T-helper 1 cell treated with Interleukin-12 subunit alpha and Interleukin-12 subunit beta and Interleukin-4 antibody, amounts not matched to agents 30 μg/mL and 1 μg/mL, for 36 hours (primary cell): ENCODE data around the gene MED9.
"Not testable (repeated sequence)": the region's sequence is repeated elsewhere in the genome, so short reads cannot be mapped to it uniquely, and the experiment has no call there.

ENCODE experiments used
- H3K27ac Mint-ChIP-seq: one replicate; pipeline ENCODE4 v1.8.0; 2021; ENCODE audit warnings: mild to moderate bottlenecking, mixed read lengths
- H3K27me3 Mint-ChIP-seq: one replicate; pipeline ENCODE4 v1.8.0; 2021; ENCODE audit warnings: low read depth, mixed read lengths
- H3K36me3 Mint-ChIP-seq: one replicate; pipeline ENCODE4 v1.8.0; 2021; ENCODE audit warnings: low read depth, mixed read lengths
- H3K4me1 Mint-ChIP-seq: one replicate; pipeline ENCODE4 v1.8.0; 2021; ENCODE audit warnings: low read depth, mixed read lengths
- H3K4me3 Mint-ChIP-seq: one replicate; pipeline ENCODE4 v1.8.0; 2021; ENCODE audit warnings: mild to moderate bottlenecking, moderate library complexity, mixed read lengths
- H3K9me3 Mint-ChIP-seq: one replicate; pipeline ENCODE4 v1.8.0; 2021; ENCODE audit warnings: mixed read lengths

The MED9 gene

GRCh38 chr17:17445925-17446665, 30.7 kb upstream of the MED9 start:
- Mint-ChIP-seq H3K27ac (no peak overlapping the region), H3K36me3 (no peaks in the 10 kb centered on the region), H3K9me3 (no peaks in the 10 kb centered on the region), H3K27me3 (no peaks in the 10 kb centered on the region), H3K4me3 (no peak overlapping the region), H3K4me1 (no peaks in the 10 kb centered on the region)

GRCh38 chr17:17446666-17447155, 30.1 kb upstream of the MED9 start:
- Mint-ChIP-seq H3K27me3 (no peaks in the 10 kb centered on the region), H3K36me3 (no peaks in the 10 kb centered on the region), H3K9me3 (no peaks in the 10 kb centered on the region), H3K27ac (no peak overlapping the region), H3K4me1 (no peaks in the 10 kb centered on the region), H3K4me3 (no peak overlapping the region)

GRCh38 chr17:17447264-17447663, 29.5 kb upstream of the MED9 start:
- Mint-ChIP-seq H3K36me3 (no peaks in the 10 kb centered on the region), H3K4me1 (no peaks in the 10 kb centered on the region), H3K27me3 (no peaks in the 10 kb centered on the region), H3K9me3 (no peaks in the 10 kb centered on the region), H3K4me3 (no peak overlapping the region), H3K27ac (no peak overlapping the region)

- Mint-ChIP-seq H3K36me3 (no peaks in the 10 kb centered on the region), H3K27me3 (no peaks in the 10 kb centered on the region), H3K4me1 (no peaks in the 10 kb centered on the region), H3K9me3 (no peaks in the 10 kb centered on the region), H3K4me3 (no peak overlapping the region), H3K27ac (no peak overlapping the region)
Observed at GRCh38 chr17:17448076-17448475, 28.7 kb upstream of the MED9 start.

DNA sequence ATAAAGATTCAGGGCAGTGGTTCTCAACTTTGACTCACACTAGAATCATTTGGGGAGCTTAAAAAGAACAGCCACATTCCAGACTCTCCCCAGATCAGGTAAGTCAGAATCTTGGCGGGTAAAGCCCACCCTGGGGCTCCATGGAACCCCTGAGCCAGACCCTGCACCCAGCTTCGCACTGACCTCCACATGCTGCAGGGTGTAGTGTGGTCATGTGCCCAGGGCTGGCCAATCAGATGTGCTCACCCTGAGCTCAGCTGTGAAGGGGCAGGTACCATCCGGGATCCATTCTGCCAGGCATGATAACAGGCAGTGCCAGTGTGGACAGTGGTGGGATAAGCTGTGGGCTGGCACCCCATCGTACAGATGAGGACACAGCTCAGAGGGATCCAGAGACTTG, 28.1 kb upstream of the MED9 start:
- Mint-ChIP-seq H3K36me3 (no peaks in the 10 kb centered on the region), H3K9me3 (no peaks in the 10 kb centered on the region), H3K27me3 (no peaks in the 10 kb centered on the region), H3K4me1 (no peaks in the 10 kb centered on the region), H3K4me3 (no peak overlapping the region), H3K27ac (no peak overlapping the region)

- Mint-ChIP-seq H3K27me3 (no peaks in the 10 kb centered on the region), H3K27ac (no peak overlapping the region), H3K4me3 (no peak overlapping the region), H3K36me3 (no peaks in the 10 kb centered on the region), H3K4me1 (no peaks in the 10 kb centered on the region), H3K9me3 (no peaks in the 10 kb centered on the region)
Observed at GRCh38 chr17:17453088-17453487, 23.7 kb upstream of the MED9 start.

DNA sequence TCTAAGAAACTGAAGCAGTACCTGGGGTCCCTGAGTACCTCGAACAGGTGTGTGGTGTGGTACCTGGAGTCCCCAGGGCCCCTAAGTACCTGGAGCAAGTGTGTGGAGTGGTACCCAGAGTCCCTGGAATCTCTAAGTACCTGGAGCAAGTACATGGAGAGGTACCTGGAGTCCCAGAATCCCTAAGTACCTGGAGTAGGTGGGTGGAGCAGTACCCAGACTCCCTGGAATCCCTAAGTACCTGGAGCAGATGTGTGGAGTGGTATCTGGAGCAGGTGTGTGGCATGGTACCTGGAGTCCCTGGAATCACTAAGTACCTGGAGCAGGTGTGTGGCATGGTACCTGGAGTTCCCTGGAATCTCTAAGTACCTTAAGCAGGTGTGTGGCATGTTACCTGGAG, 22.5 kb upstream of the MED9 start:
- H3K4me3 Mint-ChIP-seq: no peak overlapping the region
- H3K27ac Mint-ChIP-seq: no peak overlapping the region
- no peaks in the 10 kb centered on the region for H3K4me1 Mint-ChIP-seq
- no peaks in the 10 kb centered on the region for H3K27me3 Mint-ChIP-seq
- H3K36me3 Mint-ChIP-seq: no peaks in the 10 kb centered on the region
- no peaks in the 10 kb centered on the region for H3K9me3 Mint-ChIP-seq

GRCh38 chr17:17454700-17455099, 22.1 kb upstream of the MED9 start:
- not testable (repeated sequence) for H3K27me3 Mint-ChIP-seq

DNA sequence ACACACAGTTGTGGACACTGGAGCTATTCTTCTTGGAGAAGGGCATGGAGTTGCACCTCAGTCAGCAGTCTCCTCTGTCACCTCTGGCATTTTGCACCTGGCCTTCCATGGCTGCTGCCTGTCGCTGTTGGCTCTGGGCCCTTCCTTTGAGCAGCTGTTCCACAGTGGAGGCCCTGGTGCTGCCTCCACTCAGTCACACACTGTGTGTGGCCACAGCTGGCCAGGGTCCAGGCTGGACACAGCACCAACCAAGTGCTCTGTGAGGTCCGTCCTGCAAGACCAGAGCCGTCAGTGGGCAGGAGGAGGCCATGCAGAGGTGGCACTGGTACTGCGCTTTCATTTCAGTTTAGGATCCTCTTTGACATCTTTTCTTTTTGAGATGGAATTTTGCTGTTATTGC, 21.6 kb upstream of the MED9 start:
- H3K27ac Mint-ChIP-seq: no peak overlapping the region
- H3K27me3 Mint-ChIP-seq: no peaks in the 10 kb centered on the region
- no peak overlapping the region for H3K4me3 Mint-ChIP-seq
- H3K4me1 Mint-ChIP-seq: no peaks in the 10 kb centered on the region
- peaks cover 2% of the 10 kb centered on the region for H3K36me3 Mint-ChIP-seq
- peaks cover 4% of the 10 kb centered on the region for H3K9me3 Mint-ChIP-seq

More at GRCh38 chr17:17454700-17455099, 22.1 kb upstream of the MED9 start:
- H3K9me3 Mint-ChIP-seq, H3K36me3 Mint-ChIP-seq, H3K4me1 Mint-ChIP-seq, H3K4me3 Mint-ChIP-seq, H3K27ac Mint-ChIP-seq: not testable (repeated sequence)

GRCh38 chr17:17456251-17456650, 20.5 kb upstream of the MED9 start:
- Mint-ChIP-seq H3K4me3 (no peak overlapping the region), H3K27ac (no peak overlapping the region), H3K4me1 (no peaks in the 10 kb centered on the region), H3K36me3 (peaks cover 4% of the 10 kb centered on the region), H3K9me3 (peaks cover 9% of the 10 kb centered on the region), H3K27me3 (peaks cover 3% of the 10 kb centered on the region)

DNA sequence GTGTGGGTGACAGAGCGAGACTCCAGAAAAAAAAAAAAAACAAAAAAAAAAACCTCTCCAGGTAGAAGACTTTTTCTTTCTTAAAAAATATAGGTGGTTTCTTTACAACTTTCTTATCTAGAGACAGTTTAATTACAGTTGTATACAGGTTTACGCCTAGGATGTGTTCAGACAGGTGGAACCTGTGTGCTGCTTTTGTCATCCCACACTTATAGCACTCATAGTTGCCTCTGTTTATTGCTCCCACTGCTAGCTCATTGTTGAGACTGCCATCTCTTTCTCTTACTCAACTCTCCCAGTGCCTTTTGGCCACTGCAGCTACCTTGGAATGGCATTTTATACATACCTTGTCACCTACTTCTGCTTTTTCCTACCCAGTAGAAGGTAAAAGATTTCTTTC, 19.1 kb upstream of the MED9 start:
- peaks cover 4% of the 10 kb centered on the region for H3K36me3 Mint-ChIP-seq
- H3K27me3 Mint-ChIP-seq: peaks cover 3% of the 10 kb centered on the region
- no peak overlapping the region for H3K27ac Mint-ChIP-seq
- peaks cover 9% of the 10 kb centered on the region for H3K9me3 Mint-ChIP-seq
- H3K4me1 Mint-ChIP-seq: no peaks in the 10 kb centered on the region
- H3K4me3 Mint-ChIP-seq: no peak overlapping the region

- no peak overlapping the region for H3K27ac Mint-ChIP-seq
- no peaks in the 10 kb centered on the region for H3K4me1 Mint-ChIP-seq
- H3K27me3 Mint-ChIP-seq: peaks cover 7% of the 10 kb centered on the region
- peaks cover 9% of the 10 kb centered on the region for H3K9me3 Mint-ChIP-seq
- no peak overlapping the region for H3K4me3 Mint-ChIP-seq
- H3K36me3 Mint-ChIP-seq: peaks cover 4% of the 10 kb centered on the region
Observed at GRCh38 chr17:17460038-17460437, 16.8 kb upstream of the MED9 start.

- Mint-ChIP-seq H3K4me3 (no peak overlapping the region), H3K27me3 (peaks cover 10% of the 10 kb centered on the region), H3K27ac (no peak overlapping the region), H3K36me3 (peaks cover 4% of the 10 kb centered on the region), H3K9me3 (peaks cover 9% of the 10 kb centered on the region), H3K4me1 (no peaks in the 10 kb centered on the region)
Observed at GRCh38 chr17:17462048-17462824, 14.6 kb upstream of the MED9 start.

DNA sequence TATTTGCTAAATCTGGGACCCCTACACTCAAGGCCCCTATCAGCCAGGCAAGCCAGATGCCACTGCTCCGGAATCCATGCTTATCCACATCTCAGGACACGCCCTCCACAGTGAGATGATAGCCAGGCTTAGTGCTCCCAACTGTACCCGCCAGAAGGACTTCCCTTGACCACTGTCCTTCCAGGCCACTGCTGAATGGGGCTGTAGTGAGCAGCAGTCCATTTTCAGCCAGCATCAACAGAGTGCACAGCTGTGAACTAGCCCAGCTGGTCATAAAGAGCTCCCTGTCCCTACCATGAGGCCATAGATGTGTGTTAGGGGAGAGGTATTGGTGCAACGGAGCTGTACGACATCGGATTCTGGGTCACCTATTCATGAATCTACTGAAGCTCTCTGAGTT, 13.0 kb upstream of the MED9 start:
- Mint-ChIP-seq H3K4me1 (no peaks in the 10 kb centered on the region), H3K27me3 (peaks cover 10% of the 10 kb centered on the region), H3K9me3 (peaks cover 9% of the 10 kb centered on the region), H3K27ac (no peak overlapping the region), H3K4me3 (no peak overlapping the region), H3K36me3 (peaks cover 4% of the 10 kb centered on the region)

GRCh38 chr17:17465878-17466277, 10.9 kb upstream of the MED9 start:
- not testable (repeated sequence) for H3K27ac Mint-ChIP-seq, H3K36me3 Mint-ChIP-seq, H3K4me3 Mint-ChIP-seq, H3K27me3 Mint-ChIP-seq, H3K4me1 Mint-ChIP-seq, H3K9me3 Mint-ChIP-seq
